DND-41 (cell line): ENCODE data around the gene NUDT6.
"Not testable (repeated sequence)": the region's sequence is repeated elsewhere in the genome, so short reads cannot be mapped to it uniquely, and the experiment has no call there.

ENCODE experiments used
- ATAC-seq: fragments of 200-7000 bp; cut with Tn5 transposase; 3 replicates; pipeline ENCODE4 v1.9.1; 2021; ENCODE audit warnings: low read depth; ENCODE audit not compliant: insufficient read depth
- DNase-seq: peaks from one replicate; pipeline ENCODE4 v3.0.0-alpha.2; 2020
- H2AFZ ChIP-seq: 2 replicates; pipeline ENCODE4 v1.6.0; 2012; ENCODE audit warnings: low read depth, low read length
- H3K27ac ChIP-seq: 2 replicates; pipeline ENCODE4 v1.5.1; 2012; ENCODE audit warnings: low read length, inconsistent platforms
- H3K27me3 ChIP-seq: fragments of 200-600 bp; sonication (generic); 2 replicates; pipeline ENCODE4 v1.6.0; 2012; ENCODE audit warnings: low read length, mild to moderate bottlenecking, inconsistent platforms; ENCODE audit not compliant: insufficient read depth, poor library complexity
- H3K36me3 ChIP-seq: 2 replicates; pipeline ENCODE4 v1.5.1; 2012; ENCODE audit warnings: low read length, inconsistent platforms; ENCODE audit not compliant: insufficient read depth
- H3K4me1 ChIP-seq: 2 replicates; pipeline ENCODE4 v1.5.1; 2012; ENCODE audit warnings: mild to moderate bottlenecking, low read length; ENCODE audit not compliant: insufficient read depth
- H3K4me2 ChIP-seq: 2 replicates; pipeline ENCODE4 v1.6.0; 2012; ENCODE audit warnings: mild to moderate bottlenecking, moderate library complexity, low read length, inconsistent platforms; ENCODE audit not compliant: insufficient read depth
- H3K4me3 ChIP-seq, 2 experiments: fragments of 200-600 bp in 1 of 2; shearing (Covaris generic) in 1 of 2; 2 replicates each; pipeline ENCODE4 v1.5.1; 2012 to 2016; ENCODE audit warnings: inconsistent platforms in 2 of 2, low read length in 2 of 2, mild to moderate bottlenecking in 2 of 2, low read depth in 1 of 2, moderate library complexity in 1 of 2
- H3K79me2 ChIP-seq: 2 replicates; pipeline ENCODE4 v1.6.0; 2012; ENCODE audit warnings: low read length, inconsistent platforms; ENCODE audit not compliant: insufficient read depth
- H3K9ac ChIP-seq: 2 replicates; pipeline ENCODE4 v1.6.0; 2012; ENCODE audit warnings: low read depth, mild to moderate bottlenecking, inconsistent platforms, low read length, moderate library complexity
- H3K9me3 ChIP-seq: 2 replicates; pipeline ENCODE4 v1.5.1; 2012; ENCODE audit warnings: low read length, moderate library complexity, mild to moderate bottlenecking, inconsistent platforms; ENCODE audit not compliant: insufficient read depth, severe bottlenecking
- H4K20me1 ChIP-seq: 2 replicates; pipeline ENCODE4 v1.6.0; 2012; ENCODE audit warnings: low read length; ENCODE audit not compliant: insufficient read depth
- CTCF ChIP-seq: IDR thresholded peaks from 2 replicates; pipeline ENCODE4 v1.5.1; 2012; ENCODE audit warnings: borderline replicate concordance, low read length, moderate library complexity, mild to moderate bottlenecking; ENCODE audit not compliant: poor library complexity, severe bottlenecking; ENCODE audit errors: extremely low read depth
- EZH2 ChIP-seq: IDR thresholded peaks from 3 replicates; pipeline ENCODE4 v1.6.1; 2012; ENCODE audit warnings: borderline replicate concordance, low read depth, mild to moderate bottlenecking, moderate library complexity, low read length, inconsistent platforms; ENCODE audit not compliant: severe bottlenecking

Gene NUDT6

DNA sequence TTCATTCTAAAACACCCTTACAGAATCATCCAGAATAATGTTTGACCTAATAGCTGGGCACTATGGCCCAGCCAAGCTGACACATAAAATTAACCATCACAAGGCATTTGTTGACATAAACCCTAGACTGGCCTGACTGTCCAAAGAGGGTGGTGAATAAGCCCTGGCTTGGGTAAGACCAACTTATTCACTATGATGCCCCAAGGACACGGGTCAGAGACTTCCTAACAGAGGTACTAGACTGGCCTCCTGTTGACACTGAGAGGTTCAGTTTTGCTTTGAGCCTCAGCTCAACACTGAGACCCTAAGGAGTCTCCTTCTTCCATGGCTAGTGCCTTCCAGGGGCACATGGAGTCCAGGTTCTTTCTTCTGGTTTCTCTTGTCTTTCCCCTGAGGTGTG lies 74.5 kb downstream of the NUDT6 start:
- Histone ChIP-seq H3K27ac (no peak overlapping the region), H3K9ac (no peak overlapping the region), H3K36me3 (no peaks in the 10 kb centered on the region), H4K20me1 (no peaks in the 10 kb centered on the region), H2AFZ (no peak overlapping the region), H3K27me3 (peaks cover 11% of the 10 kb centered on the region), H3K9me3 (no peaks in the 10 kb centered on the region), H3K4me2 (no peak overlapping the region), H3K4me1 (no peaks in the 10 kb centered on the region), H3K4me3 (no peak overlapping the region), H3K79me2 (no peaks in the 10 kb centered on the region)
- DNase-seq (no peak), ATAC-seq (no peak)
- TF ChIP-seq EZH2 (no peak), CTCF (no peak)

DNA sequence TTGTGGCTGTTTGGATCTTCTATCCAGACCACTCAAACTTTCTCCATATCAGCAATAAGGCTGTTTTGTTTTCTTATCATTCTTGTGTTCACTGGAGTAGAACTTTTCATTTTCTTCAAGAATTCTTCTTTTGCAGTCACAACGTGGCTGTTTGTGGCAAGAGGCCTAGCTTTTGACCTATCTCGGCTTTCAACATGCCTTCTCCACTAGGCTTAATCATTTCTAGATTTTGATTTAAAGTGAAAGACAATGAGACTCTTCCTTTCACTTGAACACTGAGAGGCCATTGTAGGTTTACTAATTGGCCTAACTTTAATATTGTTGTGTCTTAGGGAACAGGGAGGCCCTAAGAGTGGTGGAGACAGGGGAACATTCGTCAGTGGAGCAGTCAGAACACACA lies 76.6 kb downstream of the NUDT6 start:
- no peak for ATAC-seq
- H3K27me3 ChIP-seq: no peaks in the 10 kb centered on the region
- no peak overlapping the region for H2AFZ ChIP-seq
- H3K4me3 ChIP-seq: no peak overlapping the region
- H3K4me1 ChIP-seq: no peaks in the 10 kb centered on the region
- no peaks in the 10 kb centered on the region for H4K20me1 ChIP-seq
- H3K4me2 ChIP-seq: no peak overlapping the region
- H3K27ac ChIP-seq: no peak overlapping the region
- no peaks in the 10 kb centered on the region for H3K79me2 ChIP-seq
- no peak for DNase-seq
- no peaks in the 10 kb centered on the region for H3K36me3 ChIP-seq
- TF ChIP-seq CTCF (no peak), EZH2 (no peak)
- H3K9me3 ChIP-seq: no peaks in the 10 kb centered on the region
- no peak overlapping the region for H3K9ac ChIP-seq

DNA sequence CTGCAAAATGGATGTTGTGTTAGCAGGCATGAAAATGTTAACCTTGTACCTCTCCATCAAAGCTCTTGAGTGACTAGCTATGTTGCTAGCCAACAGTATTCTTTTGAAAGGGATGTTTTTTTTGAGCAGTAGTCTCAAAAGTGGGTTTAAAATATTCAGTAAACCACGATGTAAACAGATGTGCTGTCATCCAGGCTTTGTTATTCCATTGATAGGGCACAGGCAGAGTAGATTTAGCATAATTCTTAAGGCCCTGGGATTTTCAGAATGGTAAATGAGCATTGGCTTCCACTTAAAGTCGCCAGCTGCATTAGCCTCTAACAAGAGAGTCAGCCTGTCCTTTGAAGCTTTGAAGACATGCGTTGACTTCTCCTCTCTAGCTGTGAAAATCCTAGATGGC lies 77.3 kb downstream of the NUDT6 start:
- no peak for DNase-seq
- H3K4me3 ChIP-seq: no peak overlapping the region
- H3K79me2 ChIP-seq: no peaks in the 10 kb centered on the region
- H3K9me3 ChIP-seq: no peaks in the 10 kb centered on the region
- H3K4me2 ChIP-seq: no peak overlapping the region
- ATAC-seq: no peak
- no peaks in the 10 kb centered on the region for H3K4me1 ChIP-seq
- no peaks in the 10 kb centered on the region for H4K20me1 ChIP-seq
- H3K9ac ChIP-seq: no peak overlapping the region
- no peak for TF ChIP-seq CTCF
- TF ChIP-seq EZH2: no peak
- no peak overlapping the region for H2AFZ ChIP-seq
- no peak overlapping the region for H3K27ac ChIP-seq
- H3K36me3 ChIP-seq: no peaks in the 10 kb centered on the region
- H3K27me3 ChIP-seq: no peaks in the 10 kb centered on the region

DNA sequence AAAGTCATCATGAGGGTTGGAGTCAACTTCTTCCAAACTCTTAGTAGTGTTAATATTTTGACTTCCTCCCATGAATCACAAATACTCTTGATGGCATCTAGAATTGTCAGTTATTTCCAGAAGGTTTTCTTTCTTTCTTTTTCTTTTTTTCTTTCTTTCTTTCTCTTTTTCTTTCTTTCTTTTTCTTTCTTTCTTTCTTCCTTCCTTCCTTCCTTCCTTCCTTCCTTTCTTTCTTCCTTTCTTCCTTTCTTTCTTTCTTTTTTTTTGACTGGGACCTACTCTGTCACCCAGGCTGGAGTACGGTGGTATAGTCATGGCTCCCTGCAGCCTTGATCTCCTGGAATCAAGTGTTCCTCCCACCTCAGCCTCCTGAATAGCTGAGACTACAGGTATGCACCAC lies 78.0 kb downstream of the NUDT6 start:
- not testable (repeated sequence) for H3K27me3 ChIP-seq, ATAC-seq, H3K4me3 ChIP-seq, H3K9ac ChIP-seq, DNase-seq, H3K4me1 ChIP-seq, H3K4me2 ChIP-seq, H4K20me1 ChIP-seq, H3K79me2 ChIP-seq, H3K27ac ChIP-seq, H3K9me3 ChIP-seq, H3K36me3 ChIP-seq, H2AFZ ChIP-seq
